Stimulated activated CD8-positive, alpha-beta memory T cell treated with anti-CD3 and anti-CD28 coated beads, Interleukin-7, amount 100 ng/mL, for 1 hour (primary cell): ENCODE measurements around the gene S100A6.
"Not testable (repeated sequence)": the region's sequence is repeated elsewhere in the genome, so short reads cannot be mapped to it uniquely, and the experiment has no call there.

Source experiments
- DNase-seq, 2 donors: peaks; one replicate each; pipeline ENCODE4 v3.0.0-alpha.2; 2020; ENCODE audit warnings: low read depth in 2 of 2

S100A6 gene

GRCh38 chr1:153531638-153532037 lies 4.2 kb downstream of the S100A6 start:
- no peak for DNase-seq

GRCh38 chr1:153527683-153528040 lies 8.1 kb downstream of the S100A6 start:
- DNase-seq = no peak

- DNase-seq = no peak
These were observed 8.6 kb downstream of the S100A6 start for GRCh38 chr1:153527023-153527682.

DNA sequence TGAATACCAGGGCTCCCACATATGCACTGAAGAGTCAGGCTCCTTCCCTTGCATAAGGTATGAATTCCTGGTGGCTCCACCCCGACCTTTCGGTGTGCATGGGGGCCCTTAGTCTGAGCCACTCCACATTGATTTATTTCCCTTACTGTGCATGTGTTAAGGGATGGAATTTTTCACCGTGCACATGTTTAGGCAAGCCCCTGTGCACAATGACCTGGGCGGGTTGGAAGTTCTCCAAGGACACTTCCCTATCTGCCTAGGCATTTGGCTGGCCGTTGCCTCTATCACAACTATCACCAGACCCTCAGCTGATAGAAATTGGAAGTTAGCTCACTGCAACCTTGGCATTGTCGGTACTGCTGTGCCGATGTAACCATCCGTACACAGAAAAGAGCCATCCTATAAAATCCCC lies 9.7 kb downstream of the S100A6 start:
- DNase-seq = no peak

DNA sequence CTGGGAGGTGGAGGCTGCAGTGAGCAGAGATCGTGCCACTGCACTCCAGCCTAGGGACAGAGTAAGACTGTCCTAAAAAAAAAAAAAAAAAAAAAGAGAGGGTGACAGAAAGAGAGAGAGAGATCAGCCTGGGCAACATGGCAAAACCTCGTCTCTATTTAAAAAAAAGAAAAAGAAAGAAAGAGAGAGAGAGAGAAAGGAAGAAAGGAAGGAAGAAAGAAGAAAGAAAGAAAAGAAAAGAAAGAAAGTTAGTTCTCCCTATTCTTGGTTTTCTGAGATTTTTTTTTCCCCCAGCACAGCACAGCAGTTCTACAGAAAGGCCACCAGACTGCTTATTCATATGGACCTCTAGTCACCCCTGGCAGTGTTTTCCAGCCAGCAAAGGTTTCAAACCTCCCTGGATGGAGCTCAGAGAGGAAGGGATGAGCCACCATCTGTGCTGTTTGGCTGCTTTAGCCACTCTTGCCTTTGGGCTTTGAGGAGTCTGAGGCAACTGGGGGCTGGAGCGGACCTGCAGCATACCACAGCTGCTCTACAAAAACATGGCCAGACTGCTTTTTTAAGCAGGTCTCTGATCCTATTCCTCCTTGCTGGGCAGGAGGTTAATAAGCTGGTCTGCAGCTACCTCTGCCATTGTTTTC lies 10.6 kb downstream of the S100A6 start:
- no peak for DNase-seq

DNA sequence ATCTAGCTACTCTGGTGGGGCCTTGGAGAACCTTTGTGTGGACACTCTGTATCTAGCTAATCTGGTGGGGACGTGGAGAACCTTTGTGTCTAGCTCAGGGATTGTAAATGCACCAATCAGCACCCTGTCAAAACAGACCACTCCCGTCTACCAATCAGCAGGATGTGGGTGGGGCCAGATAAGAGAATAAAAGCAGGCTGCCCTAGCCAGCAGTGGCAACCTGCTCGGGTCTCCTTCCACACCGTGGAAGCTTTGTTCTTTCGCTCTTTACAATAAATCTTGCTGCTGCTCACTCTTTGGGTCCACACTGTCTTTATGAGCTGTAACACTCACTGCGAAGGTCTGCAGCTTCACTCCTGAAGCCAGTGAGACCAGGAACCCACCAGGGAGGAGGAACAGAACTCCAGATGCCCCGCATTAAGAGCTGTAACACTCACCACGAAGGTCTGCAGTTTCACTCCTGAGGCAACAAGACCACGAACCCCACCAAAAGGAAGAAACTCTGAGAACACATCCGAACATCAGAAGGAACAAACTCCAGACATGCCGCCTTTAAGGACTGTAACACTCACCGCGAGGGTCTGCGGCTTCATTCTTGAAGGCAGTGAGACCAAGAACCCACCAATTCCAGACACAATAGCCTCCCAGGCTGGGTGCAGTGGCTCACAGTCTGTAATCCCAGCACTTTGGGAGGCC lies 13.3 kb downstream of the S100A6 start:
- not testable (repeated sequence) for DNase-seq

DNA sequence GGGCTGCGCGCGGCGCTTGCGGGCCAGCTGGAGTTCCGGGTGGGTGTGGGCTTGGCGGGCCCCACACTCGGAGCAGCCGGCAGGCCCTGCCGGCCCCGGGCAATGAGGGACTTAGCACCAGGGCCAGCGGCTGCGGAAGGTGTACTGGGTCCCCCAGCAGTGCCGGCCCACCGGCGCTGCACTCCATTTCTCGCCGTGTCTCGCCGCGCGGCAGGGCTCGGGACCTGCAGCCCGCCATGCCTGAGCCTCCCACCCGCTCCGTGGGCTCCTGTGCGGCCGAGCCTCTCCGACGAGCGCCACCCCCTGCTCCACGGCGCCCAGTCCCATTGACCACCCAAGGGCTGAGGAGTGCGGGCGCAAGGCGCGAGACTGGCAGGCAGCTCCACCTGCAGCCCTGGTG lies 14.0 kb downstream of the S100A6 start:
- not testable (repeated sequence) for DNase-seq

DNA sequence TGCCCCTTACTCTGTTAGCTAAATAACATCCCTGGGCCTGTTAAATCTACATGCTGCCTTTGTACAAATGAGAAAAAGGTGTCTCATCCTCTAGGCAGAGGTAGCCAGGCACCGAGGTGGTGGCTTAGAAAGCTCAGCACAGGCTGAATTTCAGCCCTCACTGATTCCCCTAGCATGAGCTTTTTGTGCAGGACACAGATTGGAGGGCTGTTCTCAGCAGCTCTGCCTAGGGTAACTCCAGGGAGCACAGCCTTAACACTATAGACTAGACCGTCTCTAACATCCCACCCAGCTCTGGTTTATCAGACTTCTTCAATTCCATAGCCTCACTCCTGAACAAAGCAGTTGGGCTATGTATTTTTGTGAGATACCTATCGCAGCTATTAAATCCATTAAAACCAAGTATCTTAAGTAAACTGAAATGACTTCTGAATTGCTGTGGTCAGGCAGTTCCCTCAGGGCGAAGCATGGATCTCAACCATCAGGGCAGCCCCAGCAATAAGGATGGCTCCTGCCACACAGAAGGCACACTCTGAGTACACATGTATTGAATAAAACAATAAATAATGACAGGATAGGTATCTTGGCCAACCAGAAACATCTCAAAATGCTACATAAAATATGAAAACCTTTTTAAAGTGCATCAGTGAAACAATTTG lies 14.8 kb downstream of the S100A6 start:
- DNase-seq = no peak

DNA sequence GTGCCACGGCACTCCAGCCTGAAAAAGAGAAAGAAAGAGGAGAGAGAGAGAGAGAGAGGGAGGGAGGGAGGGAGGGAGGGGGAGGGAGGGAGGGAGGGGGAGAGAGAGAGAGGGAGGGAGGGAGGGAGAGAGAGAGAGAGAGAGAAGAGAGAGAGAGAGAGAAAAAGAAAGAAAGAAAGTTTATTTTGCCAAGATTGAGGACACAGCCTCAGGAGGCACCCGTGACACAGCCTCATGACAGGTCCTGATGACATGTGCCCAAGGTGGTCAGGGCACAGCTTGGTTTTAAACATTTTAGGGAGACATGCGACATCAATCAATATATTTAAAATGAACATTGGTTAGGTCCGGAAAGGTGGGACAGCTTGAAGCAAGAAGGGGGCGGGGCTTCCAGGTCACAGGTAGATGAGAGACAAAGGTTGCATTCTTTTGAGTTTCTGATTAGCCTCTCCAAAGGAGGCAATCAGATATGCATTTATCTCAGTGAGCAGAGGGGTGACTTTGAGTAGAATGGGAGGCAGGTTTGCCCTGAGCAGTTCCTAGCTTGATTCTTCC lies 15.6 kb downstream of the S100A6 start:
- not testable (repeated sequence) for DNase-seq

GRCh38 chr1:153519242-153519641 lies 16.5 kb downstream of the S100A6 start:
- no peak for DNase-seq

GRCh38 chr1:153515504-153516394 lies 20.0 kb downstream of the S100A6 start:
- DNase-seq = no peak

GRCh38 chr1:153513666-153514065 lies 22.1 kb downstream of the S100A6 start:
- DNase-seq = no peak

GRCh38 chr1:153513023-153513422 lies 22.8 kb downstream of the S100A6 start:
- no peak for DNase-seq

DNA sequence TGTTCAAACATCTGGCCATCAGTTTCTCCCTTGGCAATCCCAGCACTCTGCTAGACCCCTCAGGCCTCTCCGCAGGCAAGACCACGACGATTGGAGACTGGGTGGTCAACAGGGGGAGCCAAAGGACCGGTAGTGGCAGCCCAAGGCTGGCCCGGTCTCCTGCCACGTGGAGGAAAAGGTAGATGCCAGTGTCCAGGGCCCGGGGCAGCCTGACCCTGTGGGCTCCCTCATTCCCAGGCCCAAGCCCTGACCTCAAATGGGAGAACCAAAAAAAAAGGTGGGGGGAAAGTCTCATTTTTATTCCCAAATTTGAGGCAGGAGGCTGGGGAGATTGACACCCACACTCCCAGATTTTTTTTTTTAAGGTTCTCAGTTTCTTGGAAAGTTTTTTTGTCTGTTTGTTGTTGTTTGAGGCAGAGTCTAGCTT lies 24.8 kb downstream of the S100A6 start:
- peak; percentile 50 to 61 for DNase-seq

DNA sequence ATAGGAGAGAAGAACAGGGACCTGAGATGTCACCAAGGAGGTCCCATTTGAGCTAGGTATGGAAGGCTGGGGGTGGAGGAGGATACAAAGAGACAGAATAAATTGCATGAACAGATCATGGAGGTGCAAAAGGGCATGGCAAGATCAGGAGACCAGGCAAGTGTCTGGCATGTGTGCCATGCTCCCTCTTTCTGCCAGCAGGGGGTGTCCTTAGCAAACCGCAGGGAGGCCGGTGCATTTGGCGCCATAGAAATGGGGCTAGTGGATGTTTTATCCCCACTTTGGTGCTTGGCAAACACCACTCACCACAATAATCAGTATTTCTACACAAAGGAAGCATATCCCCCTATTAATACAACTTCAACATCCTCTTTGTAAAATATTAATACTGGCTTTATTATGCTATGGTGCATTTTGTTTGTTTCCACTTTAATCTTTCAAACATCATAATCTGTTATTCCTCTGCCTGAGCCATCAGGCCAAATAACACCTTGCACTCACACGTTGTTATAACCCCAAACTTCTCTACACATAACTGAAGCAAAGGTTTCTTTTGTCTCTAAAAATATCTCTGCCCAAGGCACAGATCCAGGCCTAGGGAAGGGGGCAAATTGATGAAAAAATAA lies 25.9 kb downstream of the S100A6 start:
- DNase-seq = peak; percentile 30 to 49

GRCh38 chr1:153509036-153509435 lies 26.8 kb downstream of the S100A6 start:
- DNase-seq = no peak

DNA sequence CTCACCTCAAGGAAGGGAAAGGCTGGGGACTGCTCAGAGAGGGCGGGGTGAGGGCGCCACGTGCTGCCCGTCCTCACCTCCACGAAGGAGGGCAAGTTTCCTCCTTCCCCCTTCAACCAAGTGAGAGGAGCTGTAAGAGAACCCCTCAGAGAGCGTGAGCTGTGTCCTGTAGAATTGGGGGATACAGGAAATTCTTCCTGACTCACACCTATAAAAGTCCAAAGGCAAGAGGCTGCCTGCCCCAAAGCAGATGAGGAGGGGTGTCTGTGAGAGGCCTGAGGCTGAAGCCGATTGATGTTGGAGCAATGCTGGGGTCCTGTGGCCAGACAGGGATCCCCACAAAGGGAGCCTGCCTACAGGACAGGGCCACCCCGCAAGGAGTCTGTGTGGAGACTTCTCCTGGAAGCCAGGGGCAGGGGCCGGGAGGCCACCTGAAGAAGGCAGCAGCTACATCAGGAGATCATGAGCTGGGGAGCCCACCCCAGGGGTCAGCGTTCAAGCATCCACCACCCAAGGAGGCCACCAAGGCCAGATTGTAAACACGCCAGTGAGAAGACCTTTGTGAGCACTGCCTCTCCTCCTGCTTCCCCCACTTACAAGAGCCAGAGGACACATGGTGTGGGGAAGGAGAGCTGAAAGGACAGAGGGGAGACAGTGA lies 27.7 kb downstream of the S100A6 start:
- no peak for DNase-seq

DNA sequence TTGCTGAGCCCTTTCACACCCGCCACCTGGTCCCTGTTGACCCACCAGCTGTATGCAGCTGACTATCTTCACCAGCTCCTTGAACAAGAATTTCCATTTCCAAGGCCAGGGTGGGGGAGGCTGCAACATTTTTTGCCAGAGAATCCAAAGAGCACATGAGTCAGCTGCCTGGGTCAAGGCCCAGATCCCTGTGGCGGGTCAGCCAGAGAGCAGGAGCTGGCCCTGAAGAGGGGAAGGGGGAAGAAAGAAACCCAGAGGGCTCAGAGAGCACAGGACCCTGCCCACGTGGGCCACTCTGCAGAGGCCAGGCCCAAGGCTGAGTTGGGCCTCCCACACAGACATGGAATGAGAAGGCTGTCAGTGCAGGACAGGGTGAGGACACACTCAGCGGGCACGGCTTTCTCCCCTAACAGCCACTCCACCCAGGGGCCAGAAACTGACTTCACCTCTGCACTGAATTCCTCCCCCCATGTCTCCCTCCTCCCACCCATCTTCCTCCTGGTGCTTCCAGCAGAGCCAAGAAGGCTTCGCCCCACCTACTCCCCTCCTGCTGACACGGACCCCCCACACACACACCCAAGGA lies 28.9 kb downstream of the S100A6 start:
- DNase-seq = no peak

DNA sequence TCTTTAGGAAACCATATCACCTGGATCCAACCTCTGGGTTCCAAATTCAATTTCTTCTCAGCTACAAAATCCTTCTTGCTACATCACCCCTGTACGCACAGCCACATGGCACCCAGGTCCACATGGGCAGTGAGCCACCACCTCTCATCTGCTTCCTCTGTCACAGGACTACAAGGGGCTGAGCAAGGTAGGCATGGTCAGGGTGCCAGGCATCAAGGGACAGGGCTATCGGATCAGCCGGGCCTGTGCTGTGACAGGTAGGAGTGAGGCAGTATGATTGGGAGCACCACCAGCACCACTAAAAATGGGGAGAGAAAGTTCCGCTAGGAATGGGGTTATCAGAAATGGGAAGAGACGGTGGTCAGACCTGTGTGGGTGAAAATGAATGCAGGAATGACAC lies 29.4 kb downstream of the S100A6 start:
- DNase-seq = no peak

- DNase-seq = no peak
These were observed 30.2 kb downstream of the S100A6 start for GRCh38 chr1:153505576-153505975.
